CD8-positive, alpha-beta memory T cell (primary cell): ENCODE results near the gene P2RX7. TPM values are rescaled to one million over a fixed set of nuclear protein-coding genes. Genes with fewer than 3 reads are reported as not detected.

ENCODE experiments used
- CTCF ChIA-PET: fragments of 350-600 bp; sonication (Branson Sonifier 250); formaldehyde crosslinking; loops from one replicate; lab custom pipeline; 2021; ENCODE audit warnings: antibody characterized with exemption; lab: Charles Lee
- POLR2A ChIA-PET: fragments of 350-600 bp; sonication (Branson Sonifier 250); formaldehyde crosslinking; loops from one replicate; lab custom pipeline; 2021; ENCODE audit warnings: antibody characterized with exemption; lab: Charles Lee
- DNase-seq, 5 donors: peaks; one replicate each; pipeline versions ENCODE4 v3.0.0 to v3.0.0-alpha.2; 2020 to 2022; ENCODE audit warnings: mixed read lengths in 1 of 5
- H3K27ac ChIP-seq: one replicate; pipeline ENCODE4 v1.7.0; 2013; ENCODE audit warnings: low read depth, mild to moderate bottlenecking, low read length, moderate library complexity
- H3K27me3 ChIP-seq: 2 replicates; pipeline ENCODE4 v1.7.0; 2013; ENCODE audit warnings: low read length, mild to moderate bottlenecking; ENCODE audit not compliant: insufficient read depth, poor library complexity, severe bottlenecking
- H3K36me3 ChIP-seq: 2 replicates; pipeline ENCODE4 v1.7.0; 2013; ENCODE audit warnings: mild to moderate bottlenecking, low read length, moderate library complexity; ENCODE audit not compliant: insufficient read depth
- H3K4me1 ChIP-seq: 2 replicates; pipeline ENCODE4 v1.7.0; 2013; ENCODE audit warnings: mild to moderate bottlenecking, low read length, moderate library complexity; ENCODE audit not compliant: insufficient read depth
- H3K4me3 ChIP-seq: 2 replicates; pipeline ENCODE4 v1.7.0; 2013; ENCODE audit warnings: mild to moderate bottlenecking, low read length
- H3K9me3 ChIP-seq: 2 replicates; pipeline ENCODE4 v1.7.0; 2013; ENCODE audit warnings: mild to moderate bottlenecking, low read length
- H3K27ac Mint-ChIP-seq, 8 donors: one replicate each; pipeline ENCODE4 v1.8.0; 2020 to 2021; ENCODE audit warnings: mixed read lengths in 8 of 8, mild to moderate bottlenecking in 6 of 8, inconsistent platforms in 3 of 8, moderate library complexity in 3 of 8
- H3K27me3 Mint-ChIP-seq, 2 donors: one replicate each; pipeline ENCODE4 v1.8.0; 2020 to 2021; ENCODE audit warnings: mixed read lengths in 2 of 2, mild to moderate bottlenecking in 1 of 2, moderate library complexity in 1 of 2
- H3K36me3 Mint-ChIP-seq, 3 donors: one replicate each; pipeline ENCODE4 v1.8.0; 2020 to 2021; ENCODE audit warnings: mixed read lengths in 3 of 3, inconsistent platforms in 1 of 3, mild to moderate bottlenecking in 1 of 3
- H3K4me1 Mint-ChIP-seq, 3 donors: one replicate each; pipeline ENCODE4 v1.8.0; 2020 to 2021; ENCODE audit warnings: mixed read lengths in 3 of 3, inconsistent platforms in 1 of 3, mild to moderate bottlenecking in 1 of 3
- H3K4me3 Mint-ChIP-seq, 7 donors: one replicate each; pipeline ENCODE4 v1.8.0; 2020 to 2021; ENCODE audit warnings: mixed read lengths in 7 of 7, mild to moderate bottlenecking in 6 of 7, moderate library complexity in 4 of 7, inconsistent platforms in 2 of 7
- H3K9me3 Mint-ChIP-seq, 5 donors: one replicate each; pipeline ENCODE4 v1.8.0; 2020 to 2022; ENCODE audit warnings: mixed read lengths in 5 of 5, mild to moderate bottlenecking in 3 of 5, moderate library complexity in 2 of 5, inconsistent platforms in 1 of 5
- polyA plus RNA-seq: library from polyadenylated mRNA; unstranded; fragments of 300-500 nt; fragmentation: Illumina TruSeq; gene quantifications from one replicate; pipeline ENCODE4 v1.2.3, GENCODE V29; 2021
- total RNA-seq, 2 experiments: library from RNA; stranded (reverse); gene quantifications; one replicate each; pipeline ENCODE4 v1.2.3, GENCODE V29; 2021

P2RX7 gene
- total RNA-seq (1 to 10 TPM; 4.3 to 4.5 TPM), polyA plus RNA-seq (9.2 TPM)

GRCh38 chr12:121132601-121133481 is at the start of gene P2RX7:
Gene P2RX7 (plus strand): TSS chr12:121132876. CDS start chr12:121132971, 95 bp downstream.
- Histone ChIP-seq H3K36me3 (no peaks in the 10 kb centered on the region), H3K4me1 (peaks cover 43% of the 10 kb centered on the region), H3K4me3 (peak within 1 kb of the TSS; percentile 89), H3K27me3 (no peaks in the 10 kb centered on the region), H3K9me3 (no peaks in the 10 kb centered on the region), H3K27ac (no peak within 1 kb of the TSS)
- no peaks in the 10 kb centered on the region for H3K27me3 Mint-ChIP-seq
- H3K4me3 Mint-ChIP-seq, result peak within 1 kb of the TSS; percentile 79 to 97 (median 88)
- CTCF ChIA-PET, result interaction anchor here (1.0 kb wide), 1 partner anchor 13 kb away, joined by 3 read pairs; no protein-coding TSS in a partner anchor
- peak; percentile 8 to 54 (median 23) for DNase-seq
- POLR2A ChIA-PET, result no interaction called here
- H3K27ac Mint-ChIP-seq, result peak within 1 kb of the TSS; percentile 34 to 90 (median 76)
- peaks cover 0 to 3% (median 3%) of the 10 kb centered on the region in 3 donors for H3K36me3 Mint-ChIP-seq
- no peaks in the 10 kb centered on the region for H3K9me3 Mint-ChIP-seq
- peaks cover 61 to 77% (median 67%) of the 10 kb centered on the region in 3 donors for H3K4me1 Mint-ChIP-seq

GRCh38 chr12:121084229-121084628 is 48.4 kb upstream of the P2RX7 start:
- ChIA-PET CTCF (no interaction called here), POLR2A (no interaction called here)
- Histone ChIP-seq H3K4me3 (no peak overlapping the region), H3K4me1 (no peaks in the 10 kb centered on the region), H3K27me3 (no peaks in the 10 kb centered on the region), H3K36me3 (no peaks in the 10 kb centered on the region), H3K27ac (no peak overlapping the region), H3K9me3 (no peaks in the 10 kb centered on the region)
- Mint-ChIP-seq H3K4me1 (peaks cover 11 to 16% (median 15%) of the 10 kb centered on the region in 3 donors), H3K27me3 (no peaks in the 10 kb centered on the region), H3K27ac (no peak overlapping the region), H3K36me3 (no peaks in the 10 kb centered on the region), H3K9me3 (no peaks in the 10 kb centered on the region), H3K4me3 (no peak overlapping the region)
- no peak for DNase-seq

- Histone ChIP-seq H3K36me3 (no peaks in the 10 kb centered on the region), H3K27ac (no peak overlapping the region), H3K4me1 (no peaks in the 10 kb centered on the region), H3K27me3 (no peaks in the 10 kb centered on the region), H3K4me3 (no peak overlapping the region), H3K9me3 (no peaks in the 10 kb centered on the region)
- ChIA-PET CTCF (no interaction called here), POLR2A (no interaction called here)
- Mint-ChIP-seq H3K4me1 (peaks cover 13 to 20% (median 19%) of the 10 kb centered on the region in 3 donors), H3K4me3 (no peak overlapping the region), H3K36me3 (no peaks in the 10 kb centered on the region), H3K27ac (no peak overlapping the region), H3K27me3 (no peaks in the 10 kb centered on the region), H3K9me3 (no peaks in the 10 kb centered on the region)
- DNase-seq, result no peak
Observed at GRCh38 chr12:121085069-121085468, 47.6 kb upstream of the P2RX7 start.

GRCh38 chr12:121085506-121086353 is 46.9 kb upstream of the P2RX7 start:
- DNase-seq, result no peak
- POLR2A ChIA-PET, result no interaction called here
- Histone ChIP-seq H3K27ac (no peak overlapping the region), H3K9me3 (no peaks in the 10 kb centered on the region), H3K4me1 (no peaks in the 10 kb centered on the region), H3K27me3 (no peaks in the 10 kb centered on the region), H3K36me3 (no peaks in the 10 kb centered on the region), H3K4me3 (no peak overlapping the region)
- CTCF ChIA-PET, result interaction anchor here (0.7 to 1.1 kb wide), 2 partner anchors 10 to 24 kb away, joined by 3 to 5 read pairs; no protein-coding TSS in a partner anchor
- peaks cover 16 to 25% (median 25%) of the 10 kb centered on the region in 3 donors for H3K4me1 Mint-ChIP-seq
- no peaks in the 10 kb centered on the region for H3K36me3 Mint-ChIP-seq
- H3K27ac Mint-ChIP-seq, result peak overlapping the region in 2 of 8 donors; percentile 46 to 55
- H3K27me3 Mint-ChIP-seq, result no peaks in the 10 kb centered on the region
- H3K9me3 Mint-ChIP-seq, result no peaks in the 10 kb centered on the region
- no peak overlapping the region for H3K4me3 Mint-ChIP-seq

GRCh38 chr12:121086781-121087295 is 45.8 kb upstream of the P2RX7 start:
- H3K9me3 Mint-ChIP-seq, result no peaks in the 10 kb centered on the region
- POLR2A ChIA-PET, result no interaction called here
- no peaks in the 10 kb centered on the region for H3K27me3 Mint-ChIP-seq
- no peaks in the 10 kb centered on the region for H3K36me3 Mint-ChIP-seq
- CTCF ChIA-PET, result interaction anchor here (0.7 to 1.1 kb wide), 2 partner anchors 9 to 23 kb away, joined by 3 to 5 read pairs; no protein-coding TSS in a partner anchor
- peak overlapping the region in 1 of 8 donors; percentile 74 for H3K27ac Mint-ChIP-seq
- Histone ChIP-seq H3K4me3 (no peak overlapping the region), H3K9me3 (no peaks in the 10 kb centered on the region), H3K27me3 (no peaks in the 10 kb centered on the region), H3K27ac (no peak overlapping the region), H3K4me1 (peaks cover under 1% of the 10 kb centered on the region), H3K36me3 (no peaks in the 10 kb centered on the region)
- no peak for DNase-seq
- peaks cover 24 to 36% (median 36%) of the 10 kb centered on the region in 3 donors for H3K4me1 Mint-ChIP-seq
- no peak overlapping the region for H3K4me3 Mint-ChIP-seq

- H3K36me3 ChIP-seq, result no peaks in the 10 kb centered on the region
- CTCF ChIA-PET, result interaction anchor here (0.7 kb wide), 1 partner anchor 28 kb away, joined by 3 read pairs; no protein-coding TSS in a partner anchor
- DNase-seq, result no peak
- no peaks in the 10 kb centered on the region for H3K9me3 ChIP-seq
- Mint-ChIP-seq H3K4me3 (no peak overlapping the region), H3K27me3 (no peaks in the 10 kb centered on the region), H3K4me1 (peaks cover 32 to 44% (median 44%) of the 10 kb centered on the region in 3 donors), H3K9me3 (no peaks in the 10 kb centered on the region), H3K27ac (peak overlapping the region in 2 of 8 donors; percentile 9 to 93), H3K36me3 (no peaks in the 10 kb centered on the region)
- H3K4me1 ChIP-seq, result peaks cover 9% of the 10 kb centered on the region
- no peak overlapping the region for H3K27ac ChIP-seq
- H3K4me3 ChIP-seq, result no peak overlapping the region
- no peaks in the 10 kb centered on the region for H3K27me3 ChIP-seq
- POLR2A ChIA-PET, result no interaction called here
Observed at GRCh38 chr12:121087467-121088194, 45.0 kb upstream of the P2RX7 start.

GRCh38 chr12:121088195-121088585 is 44.5 kb upstream of the P2RX7 start:
- ChIA-PET POLR2A (no interaction called here), CTCF (interaction anchor here (0.7 kb wide), 1 partner anchor 28 kb away, joined by 3 read pairs; no protein-coding TSS in a partner anchor)
- Mint-ChIP-seq H3K4me3 (no peak overlapping the region), H3K27me3 (no peaks in the 10 kb centered on the region), H3K27ac (no peak overlapping the region), H3K4me1 (peaks cover 38 to 50% (median 49%) of the 10 kb centered on the region in 3 donors), H3K36me3 (no peaks in the 10 kb centered on the region), H3K9me3 (no peaks in the 10 kb centered on the region)
- Histone ChIP-seq H3K9me3 (no peaks in the 10 kb centered on the region), H3K36me3 (no peaks in the 10 kb centered on the region), H3K4me1 (peaks cover 14% of the 10 kb centered on the region), H3K27ac (no peak overlapping the region), H3K4me3 (no peak overlapping the region), H3K27me3 (no peaks in the 10 kb centered on the region)
- no peak for DNase-seq
